Activated CD8-positive, alpha-beta memory T cell treated with anti-CD3 and anti-CD28 coated beads, Interleukin-2, amount 50 U/mL, for 1 hour (primary cell): ENCODE data around the gene HSH2D.

ENCODE experiments used
- DNase-seq: peaks from one replicate; pipeline ENCODE4 v3.0.0-alpha.2; 2020; ENCODE audit errors: extremely low read depth

HSH2D gene

GRCh38 chr19:16193466-16193865 lies 50.0 kb downstream of the HSH2D start:
- DNase-seq = no peak

GRCh38 chr19:16197188-16197621 lies 53.7 kb downstream of the HSH2D start:
- no peak for DNase-seq

GRCh38 chr19:16197622-16198369 lies 54.3 kb downstream of the HSH2D start, which contains the start of gene AP1M1:
Gene AP1M1 (plus strand): TSS chr19:16197911. CDS start chr19:16198027, 116 bp downstream.
- DNase-seq = peak; percentile 87

- DNase-seq = no peak
Observed at GRCh38 chr19:16198370-16198651, 54.8 kb downstream of the HSH2D start.

GRCh38 chr19:16199275-16199932 lies 55.9 kb downstream of the HSH2D start:
- DNase-seq = no peak

- no peak for DNase-seq
Observed at GRCh38 chr19:16200038-16201010, 56.8 kb downstream of the HSH2D start.

GRCh38 chr19:16201011-16201391 lies 57.5 kb downstream of the HSH2D start:
- DNase-seq = no peak

- no peak for DNase-seq
Observed at GRCh38 chr19:16202320-16203255, 59.1 kb downstream of the HSH2D start.

GRCh38 chr19:16203256-16204004 lies 59.9 kb downstream of the HSH2D start:
- no peak for DNase-seq

- DNase-seq = no peak
Observed at GRCh38 chr19:16204005-16204294, 60.5 kb downstream of the HSH2D start.

- no peak for DNase-seq
Observed at GRCh38 chr19:16205205-16206045, 61.9 kb downstream of the HSH2D start.

- no peak for DNase-seq
Observed at GRCh38 chr19:16206046-16206605, 62.6 kb downstream of the HSH2D start.

- DNase-seq = no peak
Observed at GRCh38 chr19:16206637-16207036, 63.2 kb downstream of the HSH2D start.

GRCh38 chr19:16207063-16207462 lies 63.6 kb downstream of the HSH2D start:
- no peak for DNase-seq

- DNase-seq = no peak
Observed at GRCh38 chr19:16207490-16208025, 64.1 kb downstream of the HSH2D start.
